NCI-H2081 treated with DMSO at 0.1 percent for 48 hours (cell line): ENCODE measurements around the gene MYO1B.
"Not testable (repeated sequence)": the region's sequence is repeated elsewhere in the genome, so short reads cannot be mapped to it uniquely, and the experiment has no call there.

Experiments
- DNase-seq: peaks from one replicate; lab custom pipeline; 2025; lab: John Stamatoyannopoulos, UW

Gene MYO1B

GRCh38 chr2:191410646-191411436 lies 165.6 kb downstream of the MYO1B start:
- DNase-seq: no peak

GRCh38 chr2:191411472-191411871 lies 166.3 kb downstream of the MYO1B start:
- no peak for DNase-seq

GRCh38 chr2:191412353-191412752 lies 167.1 kb downstream of the MYO1B start:
- no peak for DNase-seq

GRCh38 chr2:191415101-191415500 lies 169.9 kb downstream of the MYO1B start:
- no peak for DNase-seq

GRCh38 chr2:191415858-191416257 lies 170.7 kb downstream of the MYO1B start:
- DNase-seq: no peak

- DNase-seq: no peak
Measured at GRCh38 chr2:191417746-191418145, 172.5 kb downstream of the MYO1B start.

- no peak for DNase-seq
Measured at GRCh38 chr2:191421950-191422349, 176.7 kb downstream of the MYO1B start.

- DNase-seq: no peak
Measured at GRCh38 chr2:191427031-191427430, 181.8 kb downstream of the MYO1B start.

GRCh38 chr2:191428141-191428540 lies 182.9 kb downstream of the MYO1B start:
- DNase-seq: no peak

- DNase-seq: no peak
Measured at GRCh38 chr2:191430476-191430875, 185.3 kb downstream of the MYO1B start.

GRCh38 chr2:191432121-191432520 lies 186.9 kb downstream of the MYO1B start:
- no peak for DNase-seq

- DNase-seq: no peak
Measured at GRCh38 chr2:191434072-191434471, 188.9 kb downstream of the MYO1B start.

GRCh38 chr2:191435141-191435540 lies 189.9 kb downstream of the MYO1B start:
- DNase-seq: no peak

- no peak for DNase-seq
Measured at GRCh38 chr2:191436368-191437055, 191.3 kb downstream of the MYO1B start.

GRCh38 chr2:191439481-191439880 lies 194.3 kb downstream of the MYO1B start:
- no peak for DNase-seq

- no peak for DNase-seq
Measured at GRCh38 chr2:191441496-191442214, 196.5 kb downstream of the MYO1B start.

GRCh38 chr2:191443446-191443845 lies 198.2 kb downstream of the MYO1B start:
- DNase-seq: no peak

- no peak for DNase-seq
Measured at GRCh38 chr2:191446910-191447309, 201.7 kb downstream of the MYO1B start.

GRCh38 chr2:191451116-191451515 lies 205.9 kb downstream of the MYO1B start:
- DNase-seq: no peak

- DNase-seq: no peak
Measured at GRCh38 chr2:191452065-191452464, 206.9 kb downstream of the MYO1B start.

- DNase-seq: no peak
Measured at GRCh38 chr2:191453761-191454160, 208.6 kb downstream of the MYO1B start.

GRCh38 chr2:191456506-191456905 lies 211.3 kb downstream of the MYO1B start:
- DNase-seq: not testable (repeated sequence)

GRCh38 chr2:191459158-191459557 lies 214.0 kb downstream of the MYO1B start:
- DNase-seq: no peak
